SIG-M5 treated with dmso at 0.1 percent for 504 hours (cell line): Measurements from ENCODE around the gene HDAC4.

Source experiments
- DNase-seq: peaks from one replicate; lab custom pipeline; 2025; ENCODE audit not compliant: unreplicated experiment; lab: John Stamatoyannopoulos, UW

The HDAC4 gene

DNA sequence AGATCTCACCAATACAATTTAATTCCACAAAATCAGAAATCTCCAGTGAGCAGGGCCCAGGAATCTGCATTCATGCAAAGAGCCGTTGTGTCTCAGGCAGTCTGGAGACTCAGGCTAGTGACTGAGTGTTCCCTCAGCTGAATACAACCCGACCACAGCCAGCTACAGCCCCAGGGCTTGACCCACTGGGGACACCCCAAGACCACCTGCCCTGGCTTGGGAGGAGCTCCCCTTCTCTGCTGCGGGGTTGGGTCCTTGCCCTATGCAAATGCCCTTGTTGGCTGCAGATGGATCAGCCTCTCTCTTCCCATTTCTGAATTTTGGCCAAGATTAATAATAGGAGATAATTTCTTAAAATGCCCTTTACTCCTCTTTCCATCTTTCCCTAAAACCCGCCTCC lies 395.2 kb downstream of the HDAC4 start:
- no peak for DNase-seq

DNA sequence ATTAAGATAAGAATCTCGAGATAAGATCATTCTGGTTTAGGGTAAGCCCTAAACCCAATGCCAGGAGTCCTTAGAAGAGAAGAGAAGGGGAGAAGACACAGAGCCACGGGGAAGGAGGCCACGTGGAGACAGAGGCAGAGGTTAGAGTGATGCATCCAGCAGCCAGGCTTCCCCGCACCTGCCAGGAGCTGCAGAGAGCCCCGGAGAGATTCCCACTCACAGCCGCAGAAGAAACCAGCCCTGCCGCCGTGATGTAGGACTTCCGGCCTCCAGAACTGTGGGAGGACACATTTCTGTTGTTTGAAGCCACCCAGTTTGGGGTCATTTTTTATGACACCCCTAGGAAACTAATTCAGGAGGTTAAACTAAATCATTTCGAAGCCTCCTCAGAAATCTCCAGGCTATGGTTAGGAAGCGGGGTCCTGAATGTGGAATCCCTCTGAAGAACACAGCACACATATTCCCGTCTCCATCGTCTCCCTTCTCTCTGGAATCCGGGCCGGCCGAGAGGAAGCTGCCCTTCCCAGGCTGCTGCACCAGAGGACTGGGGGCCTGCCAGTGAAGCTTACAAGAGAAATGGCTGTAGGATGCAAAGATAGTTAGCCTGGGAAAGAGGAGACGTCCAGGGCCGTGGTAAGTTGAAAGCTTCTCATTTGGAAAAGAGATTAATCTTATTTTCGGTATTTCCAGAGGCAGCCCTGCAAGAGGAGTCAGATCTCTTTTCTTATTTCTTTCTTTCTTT lies 396.4 kb downstream of the HDAC4 start:
- no peak for DNase-seq

GRCh38 chr2:239003624-239004273 lies 397.1 kb downstream of the HDAC4 start:
- no peak for DNase-seq

DNA sequence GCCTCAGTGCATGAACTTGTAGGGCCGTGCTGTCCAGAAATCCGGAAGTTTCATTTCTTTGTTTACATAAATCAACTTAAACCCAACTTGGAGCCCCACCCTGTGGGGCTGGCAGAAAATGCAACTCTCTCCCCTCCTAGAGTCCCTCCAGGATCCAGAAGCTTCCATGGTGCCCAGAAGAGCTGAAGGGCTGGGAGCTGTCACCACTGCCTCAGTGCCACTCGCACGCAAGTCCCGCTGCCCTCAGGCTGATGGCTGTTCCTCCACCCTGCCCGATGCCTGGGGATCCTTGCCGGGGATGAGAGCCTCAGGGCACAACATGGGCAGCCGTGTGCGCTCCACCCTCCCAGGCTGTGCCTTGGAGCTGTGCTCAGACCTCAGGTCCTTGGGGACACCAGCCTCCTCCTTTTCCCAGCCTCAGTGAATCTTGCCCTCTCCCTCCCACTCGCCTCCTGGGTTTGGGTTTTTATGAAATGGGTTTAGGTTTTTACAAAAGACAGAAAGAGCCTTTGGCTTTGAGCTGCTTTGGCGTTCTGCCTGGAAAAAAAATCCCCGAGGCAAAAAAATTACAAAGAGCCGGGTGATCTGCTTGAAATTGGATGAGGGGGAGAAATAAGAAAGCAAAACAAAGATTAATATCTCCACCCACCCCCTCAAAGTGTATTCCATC lies 397.7 kb downstream of the HDAC4 start:
- no peak for DNase-seq

DNA sequence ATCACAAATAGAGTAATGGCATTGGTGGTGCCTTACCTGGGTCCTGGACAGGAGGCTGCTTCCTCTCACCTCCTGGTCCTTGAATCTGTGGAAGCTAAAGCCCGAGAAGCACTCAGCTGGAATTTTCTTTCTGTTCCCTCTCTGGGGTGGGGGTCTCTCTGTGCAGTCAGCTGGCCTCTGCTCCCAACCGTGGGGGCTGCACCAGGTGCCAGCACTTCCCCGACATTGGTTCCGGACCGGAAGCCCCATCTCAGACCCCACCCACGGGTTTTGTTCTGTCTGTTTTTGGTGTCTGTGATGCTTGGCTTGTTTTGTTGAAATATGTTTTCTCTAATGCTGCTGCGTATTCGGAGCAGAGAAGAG lies 398.2 kb downstream of the HDAC4 start:
- no peak for DNase-seq

DNA sequence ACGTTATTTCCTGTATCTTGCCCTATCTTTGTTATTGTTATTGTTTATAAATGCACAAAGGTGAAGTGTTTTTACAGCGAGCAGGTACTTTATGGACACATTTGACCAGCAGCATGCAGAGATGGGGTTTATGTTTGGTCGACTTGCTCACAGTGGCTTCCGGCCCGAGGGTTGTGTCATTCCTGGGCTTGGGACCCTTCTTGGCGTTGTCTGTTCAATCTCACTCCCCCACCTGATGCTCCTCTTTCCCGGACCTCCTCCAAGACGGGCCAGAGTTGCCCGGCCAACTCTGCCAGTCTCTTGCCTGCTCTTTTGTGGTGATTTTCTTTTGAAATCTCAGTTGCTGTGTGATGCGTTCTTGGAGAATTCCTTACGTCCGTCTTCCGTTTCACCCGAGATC lies 399.0 kb downstream of the HDAC4 start:
- no peak for DNase-seq

- DNase-seq: no peak
These were observed 400.2 kb downstream of the HDAC4 start for GRCh38 chr2:239000500-239001073.

- no peak for DNase-seq
These were observed 400.7 kb downstream of the HDAC4 start for GRCh38 chr2:239000089-239000488.

DNA sequence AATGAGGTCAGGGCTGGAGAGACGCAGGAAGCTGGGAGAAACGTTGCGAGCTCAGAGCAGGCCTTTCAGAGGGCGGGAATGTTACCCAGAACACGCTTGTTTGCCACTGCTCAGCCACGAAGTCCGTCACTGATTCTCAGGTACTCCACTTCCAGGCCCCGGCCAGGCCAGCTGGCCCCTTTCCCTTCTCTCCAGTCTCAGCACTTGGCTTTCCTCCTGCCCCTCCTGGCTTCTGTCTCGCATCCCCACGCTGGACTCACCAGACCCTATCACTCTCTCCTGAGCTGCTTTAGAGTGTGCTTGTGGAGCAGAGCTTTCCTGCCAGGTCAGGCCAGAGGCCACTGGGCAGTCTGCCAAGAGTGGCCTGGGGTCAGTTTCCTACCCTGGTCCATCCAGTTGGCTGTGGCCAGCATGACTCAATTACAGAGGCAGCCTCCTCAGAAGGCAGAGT lies 401.5 kb downstream of the HDAC4 start:
- no peak for DNase-seq

- DNase-seq: no peak
These were observed 402.0 kb downstream of the HDAC4 start for GRCh38 chr2:238998801-238999200.
